Measurements from ENCODE around the gene LCOR.
"Not testable (repeated sequence)": the region's sequence is repeated elsewhere in the genome, so short reads cannot be mapped to it uniquely, and the experiment has no call there.

LCOR gene

DNA sequence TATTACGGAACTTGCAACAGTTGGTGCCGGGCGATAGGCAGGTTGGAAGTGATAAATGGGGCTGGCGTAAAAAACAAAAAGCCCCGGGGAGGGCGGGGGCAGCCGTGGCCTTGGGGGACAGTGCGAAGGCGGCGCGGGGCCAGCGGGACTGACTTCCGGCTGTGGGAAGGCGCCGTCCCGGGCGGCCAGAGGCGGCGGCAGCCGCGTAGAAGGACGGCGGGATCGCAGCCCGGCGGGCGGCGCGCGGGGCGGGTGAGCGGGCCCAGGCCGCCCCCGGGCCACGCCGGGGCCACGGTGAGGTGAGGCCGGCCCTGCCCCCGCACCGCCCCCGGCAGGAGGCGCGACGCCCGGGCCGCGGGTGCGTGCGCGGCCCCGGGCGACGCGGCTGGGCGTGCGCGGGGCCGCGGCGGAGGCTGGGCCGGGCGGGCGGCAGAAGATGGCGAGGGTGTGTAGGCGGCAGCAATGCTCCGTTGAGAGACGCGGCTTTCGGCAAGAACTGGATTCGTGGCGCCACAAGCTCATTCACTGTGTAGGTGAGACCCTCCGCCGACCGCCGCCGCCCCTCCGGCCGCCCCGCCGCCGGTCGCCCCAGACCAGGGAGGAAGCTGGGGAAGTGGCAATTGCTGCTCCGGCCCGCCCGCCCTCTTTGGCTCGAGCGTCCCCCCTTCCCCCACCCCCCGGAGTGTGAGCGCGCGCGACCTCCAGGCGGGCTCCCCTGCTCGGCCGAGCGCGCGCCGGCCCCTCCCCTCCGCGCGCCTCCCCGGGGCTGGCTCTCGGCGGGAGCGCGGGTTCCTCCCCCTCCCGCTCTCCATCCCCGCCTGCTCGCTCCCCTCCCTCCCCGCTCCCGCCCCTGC lies at the start of gene LCOR:
Gene LCOR (plus strand): TSS at position 432 of the 854 bp plus-strand sequence. CDS start 116,760 bp downstream, outside the sequence.
- peak; percentile 89 for DNase-seq

DNA sequence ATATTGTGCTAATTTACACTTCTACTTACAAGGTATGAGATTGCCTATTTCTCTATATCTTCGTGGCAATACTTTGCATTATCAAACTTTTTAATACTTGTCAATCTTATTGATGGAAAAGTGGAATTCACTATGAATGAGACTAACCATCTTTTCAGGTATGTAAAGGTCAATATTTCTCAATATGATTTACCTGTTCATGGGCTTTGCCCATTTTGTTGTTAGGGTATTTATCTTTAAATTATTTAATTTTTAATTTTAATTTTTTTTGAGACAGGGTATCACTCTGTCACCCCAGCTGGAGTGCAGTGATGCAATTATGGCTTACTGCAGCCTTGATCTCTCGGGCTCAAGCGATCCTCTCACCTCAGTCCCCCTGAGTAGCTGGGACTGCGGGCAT lies 47.8 kb upstream of the LCOR start:
- DNase-seq = no peak

DNA sequence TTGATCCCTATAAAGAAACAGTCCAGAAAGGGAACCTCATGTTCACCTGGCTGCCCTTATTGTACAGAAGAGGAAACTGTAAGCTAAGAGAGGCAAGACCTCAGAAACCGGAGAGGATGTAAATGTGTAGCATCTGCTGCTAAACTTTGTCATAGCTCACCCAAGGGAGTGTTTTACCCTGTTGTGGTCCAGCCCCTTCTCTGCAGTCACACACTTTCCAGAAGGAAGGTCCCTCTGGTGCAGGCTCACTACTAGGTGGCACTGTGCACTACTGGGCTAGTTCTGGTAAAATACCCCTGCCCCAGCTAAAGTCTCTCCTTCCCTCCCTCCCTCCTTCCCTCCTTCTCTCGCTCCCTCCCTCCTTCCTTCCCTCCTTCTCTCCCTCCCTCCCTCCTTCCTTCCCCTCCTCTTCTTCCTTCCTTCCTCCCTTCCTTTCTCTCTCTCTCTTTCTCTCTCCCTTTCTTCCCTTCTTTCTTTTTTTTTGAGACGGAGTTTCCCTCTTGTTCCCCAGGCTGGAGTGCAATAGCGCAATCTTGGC lies 42.5 kb upstream of the LCOR start:
- DNase-seq = peak; percentile 18

DNA sequence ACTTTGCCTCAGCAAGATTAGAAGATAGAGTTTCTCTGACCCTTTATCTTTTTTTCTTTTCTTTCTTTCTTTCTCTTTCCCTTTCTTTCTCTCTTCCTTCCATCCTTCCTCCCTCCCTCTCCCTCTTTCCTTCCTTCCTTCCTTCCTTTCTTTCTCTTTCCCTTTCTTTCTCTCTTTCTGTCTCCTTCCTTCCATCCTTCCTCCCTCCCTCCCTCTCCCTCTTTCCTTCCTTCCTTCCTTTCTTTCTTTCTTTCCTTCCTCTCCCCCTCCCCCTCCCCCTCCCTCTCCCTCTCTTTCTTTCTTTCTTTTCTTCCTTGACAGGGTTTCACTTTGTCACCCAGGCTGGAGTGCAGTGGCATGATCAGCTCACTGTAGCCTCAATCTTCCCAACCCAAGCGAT lies 40.2 kb upstream of the LCOR start:
- DNase-seq = no peak

DNA sequence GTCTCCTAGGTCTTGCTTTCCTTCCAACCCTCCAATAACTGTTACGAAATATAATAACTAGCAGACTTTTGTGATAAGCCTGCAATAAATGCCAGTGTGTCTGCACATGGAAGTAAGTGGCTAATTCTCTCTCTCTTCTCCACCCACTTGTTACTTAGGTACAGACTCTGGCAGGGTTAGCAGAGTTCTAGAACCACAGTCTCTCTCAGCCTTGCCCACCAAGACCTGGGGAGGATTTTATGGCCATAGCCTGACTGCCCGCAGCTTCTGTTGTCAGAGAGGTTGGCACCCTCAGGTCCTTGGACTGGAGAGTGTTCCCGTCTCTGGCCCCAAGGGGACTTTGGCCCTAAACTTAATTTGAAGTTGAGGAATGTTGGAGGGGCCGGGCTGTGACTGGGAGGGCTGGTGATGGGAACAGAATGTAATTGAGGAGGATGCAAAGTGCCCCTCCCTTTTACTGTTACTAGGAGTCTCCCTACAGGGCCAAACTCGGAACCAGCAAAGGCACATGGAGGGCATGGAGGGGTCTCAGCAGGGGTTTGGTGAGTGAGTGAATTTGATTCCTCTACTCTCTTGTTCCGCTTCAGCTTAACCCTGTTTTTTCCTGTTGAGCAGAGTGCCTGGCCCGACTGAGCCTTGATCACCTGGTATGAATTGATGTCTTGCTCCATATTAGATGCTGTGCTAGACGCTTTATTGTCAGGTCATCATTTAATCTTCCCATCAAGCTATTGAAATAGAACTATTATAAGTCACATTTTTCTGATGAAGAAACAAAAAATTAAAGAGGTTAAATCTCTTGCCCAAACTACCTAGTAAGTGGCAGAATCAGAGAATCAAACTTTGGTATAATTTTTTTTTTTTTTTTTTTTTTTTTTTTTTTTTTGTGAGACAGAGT lies 37.0 kb upstream of the LCOR start:
- DNase-seq = no peak

DNA sequence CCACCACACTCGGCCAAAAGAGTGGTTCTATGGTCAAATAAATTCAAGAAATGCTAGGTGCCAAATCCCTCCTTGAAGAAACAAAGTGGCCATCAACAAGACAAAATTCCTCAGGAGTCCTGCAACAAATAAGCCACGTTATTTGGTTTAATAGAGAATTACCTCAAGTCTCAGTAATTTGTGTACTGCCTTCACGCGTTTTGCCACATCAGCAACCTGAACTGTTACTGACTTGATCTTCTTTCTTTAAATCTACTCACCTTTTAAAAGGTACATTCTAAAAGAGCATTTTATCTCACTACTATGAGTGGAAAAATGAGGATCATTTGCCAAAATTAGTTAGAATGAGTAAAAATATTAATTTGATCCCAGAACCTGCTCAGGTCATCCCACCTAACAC lies 34.6 kb upstream of the LCOR start:
- DNase-seq = no peak

DNA sequence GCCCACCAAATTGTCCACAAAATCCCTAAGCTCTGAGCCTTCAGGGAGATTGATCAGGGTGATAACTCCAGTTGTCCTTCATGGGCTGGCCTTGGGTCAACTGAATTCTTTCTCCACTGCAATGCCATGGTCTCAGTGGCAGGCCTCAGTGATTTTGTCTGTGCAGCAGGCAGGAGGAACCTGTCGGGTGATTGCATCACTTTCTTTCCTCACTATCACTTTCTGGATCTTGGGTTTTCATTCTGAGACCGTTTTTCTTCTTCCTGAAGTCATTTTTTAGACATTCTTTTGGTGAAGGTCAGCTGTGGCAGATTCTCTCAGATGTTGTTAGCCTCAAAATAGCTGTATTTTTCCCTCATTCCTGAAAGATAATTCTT lies 28.8 kb upstream of the LCOR start:
- no peak for DNase-seq

DNA sequence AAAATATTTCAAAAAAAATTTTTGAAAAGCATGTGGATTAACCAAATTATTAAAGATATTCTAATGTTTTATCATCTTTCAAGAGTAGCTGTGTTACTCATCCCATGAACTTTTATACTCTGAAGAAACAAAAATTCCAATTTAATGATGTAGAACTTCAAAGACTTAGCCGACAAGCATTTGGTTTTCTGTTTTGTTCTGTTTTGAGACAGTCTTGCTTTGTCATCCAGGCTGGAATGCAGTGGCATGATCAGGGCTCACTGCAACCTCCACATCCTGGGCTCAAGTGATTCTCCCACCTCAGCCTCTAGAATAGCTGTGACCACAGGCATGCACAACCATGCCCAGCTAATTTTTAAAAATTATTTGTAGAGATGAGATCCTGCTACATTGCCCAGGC lies 17.8 kb upstream of the LCOR start:
- no peak for DNase-seq

DNA sequence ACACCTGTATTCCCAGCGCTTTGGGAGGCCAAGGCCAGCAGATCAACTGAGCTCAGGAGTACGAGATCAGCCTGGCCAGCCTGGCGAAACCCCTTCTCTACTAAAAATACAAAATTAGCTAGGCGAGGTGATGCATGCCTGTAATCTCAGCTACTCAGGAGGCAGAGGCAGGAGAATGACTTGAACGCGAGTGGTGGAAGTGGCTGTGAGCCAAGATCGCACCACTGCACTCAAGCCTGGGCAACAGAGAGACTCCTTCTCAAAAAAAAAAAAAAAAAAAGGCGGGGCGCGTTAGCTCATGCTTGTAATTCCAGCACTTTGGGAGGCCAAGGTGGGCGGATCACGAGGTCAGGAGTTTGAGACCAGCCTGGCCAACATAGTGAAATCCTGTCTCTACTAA lies 13.1 kb upstream of the LCOR start:
- DNase-seq = not testable (repeated sequence)

DNA sequence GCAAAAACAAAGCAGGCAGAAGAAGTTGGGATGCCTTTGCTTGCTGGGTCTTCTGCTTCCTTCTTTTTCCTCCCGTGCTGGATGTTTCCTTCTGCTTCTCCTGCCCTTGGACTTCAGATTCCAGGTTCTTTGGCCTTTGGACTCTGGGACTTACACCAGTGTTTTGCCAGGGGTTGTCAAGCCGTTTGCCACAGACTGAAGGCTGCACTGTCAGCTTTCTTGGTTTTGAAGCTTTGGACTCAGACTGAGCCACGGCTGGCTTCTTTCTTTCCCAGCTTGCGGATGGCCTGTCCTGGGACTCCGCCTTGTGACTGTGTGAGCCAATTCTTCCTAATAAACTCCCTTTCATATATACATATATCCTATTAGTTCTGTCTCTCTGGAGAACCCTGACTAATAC lies 11.3 kb upstream of the LCOR start:
- peak; percentile 22 for DNase-seq

DNA sequence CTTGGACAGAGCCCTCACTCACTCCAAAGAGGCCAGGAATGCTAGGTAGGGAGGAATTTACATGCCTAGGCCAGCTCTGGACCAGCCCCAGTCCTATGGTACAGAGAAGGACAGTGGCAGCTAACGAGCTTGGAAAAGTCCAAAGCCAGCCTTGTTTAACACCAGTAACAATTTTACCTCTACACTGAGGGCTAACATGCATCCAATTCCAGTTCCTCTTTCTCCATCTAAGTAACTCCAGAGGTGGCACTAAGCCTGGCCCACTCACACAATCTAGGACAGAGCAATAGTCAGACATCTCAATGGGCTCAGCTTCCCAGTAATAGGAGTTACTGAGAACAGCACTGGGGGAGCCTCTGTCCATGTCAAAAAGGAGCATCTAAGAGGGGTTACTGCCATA lies 5.7 kb upstream of the LCOR start:
- no peak for DNase-seq

DNA sequence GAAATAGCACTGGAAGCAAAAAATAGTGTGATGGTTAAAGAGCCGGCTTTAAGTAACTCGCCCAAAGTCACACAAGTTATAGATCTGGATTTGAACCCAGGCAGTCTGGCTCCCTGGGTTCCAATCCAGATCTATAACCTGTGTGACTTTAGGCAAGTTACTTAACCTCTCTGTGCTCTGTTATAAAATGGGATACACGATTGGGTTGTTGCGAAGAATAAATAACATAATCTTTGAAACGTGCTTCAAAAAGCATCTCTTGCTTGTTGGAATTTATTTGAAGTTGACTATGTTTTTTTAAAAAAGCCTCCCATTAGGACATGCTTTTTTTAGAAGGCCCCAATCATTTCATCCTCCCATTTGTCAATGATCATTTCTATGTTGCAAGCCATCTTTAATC lies 3.5 kb upstream of the LCOR start:
- DNase-seq = no peak

DNA sequence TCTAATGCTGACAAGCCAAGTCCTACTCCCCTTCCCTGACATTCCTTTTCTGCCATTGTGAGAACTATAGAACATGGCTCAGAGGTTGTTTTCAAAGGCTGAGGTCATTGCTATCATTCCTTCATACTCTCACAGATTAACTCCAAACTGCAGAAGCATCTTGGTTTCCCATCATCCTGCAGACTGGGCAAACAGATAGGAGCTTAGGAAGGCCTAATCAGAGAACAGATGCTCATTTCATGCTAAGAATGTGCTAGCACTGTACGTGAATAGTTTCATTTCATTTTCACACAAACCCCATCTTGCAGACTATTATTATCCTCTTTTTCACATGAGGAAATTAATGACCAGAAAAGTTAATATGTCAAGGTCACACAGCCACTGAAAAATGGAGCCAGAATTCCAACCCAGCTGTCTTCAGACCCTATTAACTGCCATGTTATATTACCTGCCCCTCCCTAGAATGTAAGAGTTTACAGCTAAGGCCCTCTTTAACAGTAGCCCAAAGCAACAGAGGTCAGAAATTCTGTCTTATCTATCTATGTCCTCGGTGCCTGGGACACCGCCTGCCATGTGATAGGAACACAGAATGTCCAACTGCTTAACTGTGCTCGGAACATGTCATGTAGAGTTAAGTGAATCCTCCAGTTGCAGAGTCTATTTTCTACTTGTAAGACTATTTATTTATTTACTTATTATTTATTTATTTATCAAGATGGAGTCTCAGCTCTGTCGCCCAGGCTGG lies 2.9 kb upstream of the LCOR start:
- peak; percentile 37 for DNase-seq

DNA sequence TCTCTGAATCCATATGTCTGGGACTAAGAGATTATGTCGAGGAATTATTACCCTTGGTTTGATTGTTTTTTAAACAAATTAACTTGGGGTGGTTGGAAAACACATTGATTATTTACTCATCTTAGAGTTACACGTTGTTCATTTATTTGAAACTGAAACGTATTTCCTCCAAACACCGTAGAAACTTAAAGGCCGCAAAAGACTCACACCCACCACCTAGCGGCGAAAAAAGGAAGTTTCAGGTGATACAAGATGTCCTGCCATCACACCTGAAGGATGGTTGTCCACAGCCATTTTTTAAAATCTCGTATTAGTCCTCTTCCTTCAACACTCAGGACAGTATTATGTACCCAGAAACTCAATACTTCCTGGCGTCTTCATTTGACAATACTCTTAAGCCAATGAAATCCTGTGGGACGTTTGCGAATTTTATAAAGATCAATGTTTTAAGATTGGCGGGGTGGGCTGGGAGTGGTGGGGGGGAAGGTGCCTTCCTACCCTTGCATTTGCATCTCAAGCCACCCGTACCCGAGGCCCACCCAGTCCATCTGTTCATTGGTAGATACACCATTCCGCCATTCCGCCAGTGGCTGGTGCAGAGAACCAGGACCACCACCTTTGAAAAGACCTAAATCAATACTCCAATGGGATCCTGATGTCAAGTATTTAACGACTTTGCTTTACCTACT lies 1.4 kb upstream of the LCOR start:
- DNase-seq = peak; percentile 44

DNA sequence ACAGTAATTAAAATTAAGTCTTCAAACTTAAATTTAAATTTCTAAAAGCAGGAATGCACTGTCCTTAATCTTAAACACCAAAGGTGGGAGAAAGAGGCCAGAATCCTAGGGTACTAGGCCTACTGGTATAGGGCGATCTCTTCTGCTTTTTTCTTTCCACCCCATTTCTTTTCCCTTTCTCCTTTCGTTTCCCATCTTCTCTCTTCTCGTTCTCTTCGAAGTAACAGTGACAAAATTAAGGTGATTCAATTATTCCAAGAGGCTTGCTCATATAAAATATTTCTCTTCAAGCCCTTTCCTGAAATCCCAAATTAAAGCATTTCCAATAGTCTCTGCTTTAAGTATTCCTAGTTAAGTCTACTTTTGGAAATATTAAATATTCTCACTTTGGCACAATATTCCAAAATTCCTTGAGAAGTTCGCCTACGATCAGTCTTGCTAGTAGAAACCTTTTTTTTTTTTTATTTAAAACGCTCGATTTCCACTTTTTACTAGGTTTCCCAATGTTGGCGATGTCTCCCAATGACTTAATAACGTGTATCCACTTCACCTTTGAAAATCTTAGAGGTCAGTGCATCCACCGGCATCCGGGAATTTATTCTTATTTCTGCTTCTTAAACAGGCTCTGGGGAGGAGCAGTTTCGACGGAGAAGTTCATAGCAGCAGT lies 765 bp upstream of the LCOR start:
- no peak for DNase-seq

DNA sequence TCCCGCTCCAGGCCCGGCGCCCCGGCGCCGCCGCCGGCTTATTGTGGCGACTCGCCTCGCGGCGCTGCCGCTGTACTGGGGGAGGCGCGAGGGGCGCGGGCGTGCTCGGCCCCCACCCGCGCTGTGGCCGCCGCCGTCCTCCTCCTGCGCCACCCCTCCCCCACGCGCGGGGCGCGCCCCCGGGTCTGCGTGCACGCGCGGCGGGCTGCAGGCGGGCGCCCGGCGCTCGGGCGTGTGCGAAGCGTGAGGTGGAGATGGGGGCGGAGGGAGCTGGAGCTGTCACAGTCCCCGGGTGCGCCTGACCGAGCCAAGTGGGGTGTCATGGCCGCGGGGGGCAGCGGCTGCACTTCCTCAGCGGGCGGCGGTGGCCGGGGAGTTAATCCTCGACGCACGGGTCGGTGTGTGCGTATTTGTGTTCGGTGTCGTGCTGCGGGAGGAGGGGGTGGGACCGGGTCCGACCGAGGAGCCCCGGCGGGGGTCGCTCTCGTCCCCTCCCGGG lies 672 bp downstream of the LCOR start:
- peak; percentile 87 for DNase-seq

DNA sequence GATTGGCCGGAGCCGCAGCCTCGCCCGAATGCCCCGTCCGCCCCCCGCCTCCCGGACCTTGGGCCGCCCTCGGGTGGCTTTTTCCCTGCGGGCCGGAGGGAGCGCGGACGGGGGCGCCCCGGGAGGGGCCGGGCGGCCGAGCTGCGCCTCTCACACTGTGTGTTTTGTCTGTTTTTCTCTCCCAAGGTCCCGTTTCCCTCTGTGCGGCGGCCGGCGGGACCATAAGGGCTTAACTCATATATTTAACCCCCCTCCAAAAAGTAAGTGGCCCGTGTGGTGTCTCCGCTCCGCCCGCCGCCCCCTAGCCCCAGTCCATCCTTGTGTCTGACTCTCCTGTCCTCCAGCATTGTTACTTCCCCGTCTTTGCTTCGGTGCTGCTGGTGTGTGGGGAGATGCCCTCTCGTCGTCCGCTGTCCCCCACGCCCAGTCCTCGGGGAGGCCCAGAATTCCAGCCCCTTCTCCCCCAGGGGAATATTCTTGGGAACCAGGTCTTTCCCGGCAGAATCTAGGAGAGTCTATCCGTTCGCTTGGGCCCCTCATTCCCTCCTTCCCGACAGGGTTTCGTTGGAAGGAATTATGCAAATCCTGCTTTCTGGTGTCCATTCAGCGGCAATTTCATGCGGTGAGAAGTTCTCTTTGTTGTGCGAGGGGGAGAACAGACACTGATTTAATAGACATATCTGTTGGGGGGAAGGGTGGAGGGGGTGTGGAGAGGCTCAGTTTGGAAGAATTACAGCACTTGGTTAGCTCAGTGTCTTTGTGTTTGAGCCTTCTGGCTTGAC lies 1.3 kb downstream of the LCOR start:
- peak; percentile 89 for DNase-seq

DNA sequence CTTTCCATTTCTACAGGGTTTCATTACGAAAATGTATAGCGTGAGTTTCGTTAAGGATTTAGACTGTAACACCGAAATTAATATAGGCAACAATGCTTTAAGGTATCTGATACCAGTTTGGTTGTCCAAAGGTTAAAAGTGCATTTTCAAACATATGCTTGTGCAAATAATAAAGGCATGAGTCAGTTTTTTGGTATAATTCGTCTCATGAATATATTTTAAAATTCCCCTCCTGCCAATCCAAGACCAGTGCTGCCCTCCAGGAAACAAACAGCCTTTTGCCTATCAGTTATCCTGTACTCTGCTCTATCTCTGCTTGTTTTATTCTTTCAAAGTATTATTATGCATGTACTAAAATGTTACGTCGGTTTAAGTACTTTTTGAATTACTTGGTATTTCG lies 2.0 kb downstream of the LCOR start:
- no peak for DNase-seq

DNA sequence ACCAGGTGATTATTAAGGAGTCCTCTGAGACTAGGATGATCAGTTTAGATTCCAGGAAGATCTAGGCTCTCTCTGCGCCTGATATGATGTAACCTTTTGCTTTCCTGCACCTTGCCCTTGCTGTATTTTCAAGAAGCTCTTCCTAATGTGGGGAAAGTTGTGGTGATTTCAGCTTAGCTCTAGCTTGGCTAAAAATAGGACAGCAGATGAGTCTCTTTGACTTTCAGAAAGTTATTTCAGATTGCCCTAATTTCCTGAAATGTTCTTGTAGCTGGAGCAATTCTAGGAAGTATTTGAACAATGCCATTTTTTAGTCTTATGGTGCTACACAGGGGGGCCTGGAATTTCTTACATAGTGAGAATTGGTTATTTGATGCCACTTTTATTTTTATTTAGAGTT lies 3.8 kb downstream of the LCOR start:
- peak; percentile 26 for DNase-seq

DNA sequence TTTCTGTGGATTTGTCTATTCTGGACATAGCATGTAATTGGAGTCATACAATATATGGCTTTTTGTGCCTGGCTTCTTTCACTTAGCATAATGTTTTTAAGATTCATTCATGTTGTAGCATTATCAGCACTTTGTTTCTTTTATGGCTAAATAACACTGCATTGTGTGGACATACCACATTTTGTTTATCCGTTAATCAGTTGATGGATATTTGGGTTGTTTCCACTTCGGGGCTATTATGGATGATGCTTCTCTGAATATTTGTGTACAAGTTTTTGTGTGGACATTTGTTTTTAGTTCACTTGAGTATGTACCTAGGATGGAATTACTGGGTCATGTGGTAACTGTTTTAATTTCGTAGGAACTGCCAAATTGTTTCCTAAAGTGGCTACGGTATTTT lies 6.4 kb downstream of the LCOR start:
- no peak for DNase-seq
